GM12865 (cell line): ENCODE results near the gene SORCS2.

Experiments used
- DNase-seq: peaks from one replicate; pipeline ENCODE4 v3.0.0; 2010; ENCODE audit warnings: low read depth
- H3K4me3 ChIP-seq: 2 replicates; pipeline ENCODE4 v1.5.1; 2011; ENCODE audit warnings: mild to moderate bottlenecking, low read depth, low read length, control low read depth
- TF ChIP-seq, protein P1 (sequence below): IDR thresholded peaks from 2 replicates; pipeline ENCODE4 v1.5.1; 2011; ENCODE audit warnings: low read length, control low read depth, low read depth, inconsistent platforms; ENCODE audit not compliant: insufficient read depth; ENCODE audit errors: missing control alignments

Gene SORCS2

DNA sequence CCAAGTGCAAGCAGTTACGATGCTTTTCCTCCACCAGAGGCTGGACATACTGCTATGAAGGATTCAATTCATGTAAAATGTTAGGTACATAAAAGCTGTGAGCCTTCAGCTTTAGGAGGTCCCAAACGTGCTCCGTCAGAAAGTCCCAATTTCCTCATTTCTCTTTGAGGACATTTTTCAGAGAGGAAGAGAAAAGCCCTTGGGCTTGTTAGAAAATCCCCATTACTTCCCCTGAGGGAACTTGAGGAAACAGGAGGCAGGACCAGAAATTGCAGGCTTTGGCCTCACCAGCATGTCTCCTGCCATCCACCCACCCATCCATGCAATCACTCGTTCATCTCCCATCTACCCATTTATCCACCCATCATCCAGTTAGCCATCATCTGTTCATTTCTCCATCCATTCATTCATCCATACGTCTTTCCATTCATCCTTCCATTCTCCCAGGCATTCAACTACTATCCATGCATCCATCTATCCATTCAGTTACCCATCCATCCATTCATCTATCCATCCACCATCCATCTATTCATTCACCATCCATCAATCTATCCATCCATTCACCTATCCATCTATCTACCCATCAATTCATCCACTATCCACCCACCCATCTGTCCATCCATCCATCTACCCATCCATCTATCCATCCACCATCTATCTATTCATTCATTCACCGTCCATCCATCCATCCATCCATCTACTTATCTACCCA lies 523.8 kb downstream of the SORCS2 start:
- no peak for DNase-seq
- TF ChIP-seq, protein P1, sequence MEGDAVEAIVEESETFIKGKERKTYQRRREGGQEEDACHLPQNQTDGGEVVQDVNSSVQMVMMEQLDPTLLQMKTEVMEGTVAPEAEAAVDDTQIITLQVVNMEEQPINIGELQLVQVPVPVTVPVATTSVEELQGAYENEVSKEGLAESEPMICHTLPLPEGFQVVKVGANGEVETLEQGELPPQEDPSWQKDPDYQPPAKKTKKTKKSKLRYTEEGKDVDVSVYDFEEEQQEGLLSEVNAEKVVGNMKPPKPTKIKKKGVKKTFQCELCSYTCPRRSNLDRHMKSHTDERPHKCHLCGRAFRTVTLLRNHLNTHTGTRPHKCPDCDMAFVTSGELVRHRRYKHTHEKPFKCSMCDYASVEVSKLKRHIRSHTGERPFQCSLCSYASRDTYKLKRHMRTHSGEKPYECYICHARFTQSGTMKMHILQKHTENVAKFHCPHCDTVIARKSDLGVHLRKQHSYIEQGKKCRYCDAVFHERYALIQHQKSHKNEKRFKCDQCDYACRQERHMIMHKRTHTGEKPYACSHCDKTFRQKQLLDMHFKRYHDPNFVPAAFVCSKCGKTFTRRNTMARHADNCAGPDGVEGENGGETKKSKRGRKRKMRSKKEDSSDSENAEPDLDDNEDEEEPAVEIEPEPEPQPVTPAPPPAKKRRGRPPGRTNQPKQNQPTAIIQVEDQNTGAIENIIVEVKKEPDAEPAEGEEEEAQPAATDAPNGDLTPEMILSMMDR, result no peak
- no peak overlapping the region for H3K4me3 ChIP-seq

DNA sequence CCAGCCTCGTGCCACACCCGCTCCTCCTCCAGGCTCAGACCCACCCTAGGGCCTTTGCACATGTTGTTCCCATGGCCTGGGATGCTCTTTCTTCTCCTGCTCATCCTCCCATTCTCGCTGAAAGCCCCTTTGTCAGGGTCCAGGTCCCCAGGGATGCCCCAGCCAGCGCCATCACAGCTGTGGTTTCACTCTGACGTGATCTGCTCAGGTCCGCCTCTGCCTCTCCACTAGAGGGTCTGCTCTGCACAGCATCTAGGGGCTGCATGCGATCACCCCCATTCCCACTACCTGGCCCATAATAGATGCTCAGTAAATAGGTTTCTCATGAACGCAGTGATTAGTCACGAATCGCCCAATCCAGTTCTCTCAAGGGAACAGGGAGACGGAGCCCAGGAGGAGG lies 524.8 kb downstream of the SORCS2 start:
- no peak for DNase-seq
- TF ChIP-seq, protein P1, result no peak
- H3K4me3 ChIP-seq, result no peak overlapping the region

DNA sequence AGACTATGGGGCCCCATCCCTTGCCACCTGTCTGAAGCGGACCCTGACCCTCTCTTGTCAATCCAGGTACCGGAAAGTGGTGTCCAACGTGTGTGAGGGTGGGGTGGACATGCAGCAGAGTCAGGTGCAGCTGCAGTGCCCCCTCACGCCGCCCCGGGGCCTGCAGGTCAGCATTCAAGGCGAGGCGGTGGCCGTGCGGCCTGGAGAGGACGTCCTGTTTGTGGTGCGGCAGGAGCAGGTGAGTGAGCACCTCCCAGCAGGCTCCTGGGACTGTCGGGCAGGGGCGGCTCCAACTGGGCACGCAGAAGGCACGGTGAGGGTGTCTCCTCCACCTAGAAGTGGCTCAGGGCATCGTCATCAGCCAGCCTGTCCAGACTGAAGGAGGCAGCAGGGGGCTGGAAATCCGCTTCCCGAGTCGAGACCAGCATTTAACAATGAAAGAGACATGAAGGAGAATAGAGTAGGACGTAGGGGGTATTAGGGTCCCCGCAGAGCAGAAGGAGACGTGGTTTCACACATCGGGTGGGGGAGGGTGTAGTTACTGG lies 525.7 kb downstream of the SORCS2 start:
- H3K4me3 ChIP-seq, result no peak overlapping the region
- DNase-seq, result no peak
- TF ChIP-seq, protein P1, result no peak

DNA sequence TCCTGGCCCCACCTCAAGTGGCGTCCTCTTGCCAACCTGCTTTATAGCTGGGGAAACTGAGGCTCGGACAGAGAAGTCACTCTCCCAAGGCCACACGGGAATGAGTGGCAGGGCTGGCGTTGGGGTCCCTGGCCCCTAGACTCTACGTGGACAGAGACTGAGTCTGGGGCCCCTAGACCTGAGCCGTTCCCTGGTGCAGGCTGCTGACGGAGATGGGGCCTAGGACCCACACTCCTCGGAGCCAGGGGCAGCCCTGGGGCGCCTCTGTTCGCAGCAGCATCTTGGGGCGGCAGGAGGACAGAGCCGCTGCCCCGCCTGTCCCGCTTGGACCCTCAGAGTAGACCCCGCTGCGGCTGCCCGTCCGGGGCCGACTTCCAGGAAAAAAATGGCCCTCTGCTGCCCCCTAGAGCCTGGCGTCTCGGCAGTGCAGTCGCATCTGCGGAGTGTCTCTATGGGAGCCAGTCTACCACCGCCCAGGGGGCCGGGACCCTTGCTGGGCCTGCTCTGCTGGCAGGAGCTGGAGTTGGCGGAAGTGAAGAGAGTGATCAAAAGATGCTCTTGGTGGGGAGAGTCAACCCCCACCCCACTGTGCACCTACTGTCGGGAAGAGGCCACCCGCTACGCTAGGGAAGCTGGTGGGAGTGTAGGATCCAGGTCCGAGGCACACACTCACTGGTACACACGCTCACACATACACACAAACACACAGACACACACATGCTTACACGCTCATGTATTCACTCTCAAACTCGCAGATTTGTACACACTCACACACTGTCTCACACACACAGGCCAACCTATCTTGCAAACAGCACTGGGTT lies 527.2 kb downstream of the SORCS2 start:
- TF ChIP-seq, protein P1, result peak; percentile 75
- DNase-seq, result peak; percentile 22
- no peak overlapping the region for H3K4me3 ChIP-seq

DNA sequence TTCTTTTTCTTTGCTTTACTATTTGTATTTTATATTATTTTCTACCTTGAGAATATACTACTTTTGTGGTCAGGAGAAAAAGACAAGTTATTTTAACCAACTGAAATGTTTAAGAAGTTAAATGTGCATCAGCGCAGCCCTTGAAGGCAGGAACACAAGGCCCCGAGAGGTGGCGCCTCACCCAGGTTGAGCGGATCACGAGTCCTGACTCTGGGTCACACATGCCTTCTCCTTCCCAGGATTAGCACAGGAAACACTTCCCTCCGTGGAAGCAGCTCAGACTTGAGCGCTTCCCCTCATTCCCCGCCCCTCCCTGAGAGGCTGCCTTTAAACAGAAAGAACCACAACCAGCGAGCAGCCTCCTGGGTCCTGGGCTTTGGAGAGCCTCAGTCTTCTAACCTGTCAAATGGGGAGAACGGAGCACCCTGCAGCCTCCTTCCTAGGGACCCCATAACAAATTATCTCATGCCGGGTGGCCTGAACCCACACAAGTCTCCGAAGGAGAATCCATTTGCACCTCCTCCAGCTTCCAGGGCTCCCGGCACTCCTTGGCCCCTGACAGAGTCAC lies 529.7 kb downstream of the SORCS2 start:
- no peak overlapping the region for H3K4me3 ChIP-seq
- no peak for DNase-seq
- TF ChIP-seq, protein P1, result peak; percentile 11

DNA sequence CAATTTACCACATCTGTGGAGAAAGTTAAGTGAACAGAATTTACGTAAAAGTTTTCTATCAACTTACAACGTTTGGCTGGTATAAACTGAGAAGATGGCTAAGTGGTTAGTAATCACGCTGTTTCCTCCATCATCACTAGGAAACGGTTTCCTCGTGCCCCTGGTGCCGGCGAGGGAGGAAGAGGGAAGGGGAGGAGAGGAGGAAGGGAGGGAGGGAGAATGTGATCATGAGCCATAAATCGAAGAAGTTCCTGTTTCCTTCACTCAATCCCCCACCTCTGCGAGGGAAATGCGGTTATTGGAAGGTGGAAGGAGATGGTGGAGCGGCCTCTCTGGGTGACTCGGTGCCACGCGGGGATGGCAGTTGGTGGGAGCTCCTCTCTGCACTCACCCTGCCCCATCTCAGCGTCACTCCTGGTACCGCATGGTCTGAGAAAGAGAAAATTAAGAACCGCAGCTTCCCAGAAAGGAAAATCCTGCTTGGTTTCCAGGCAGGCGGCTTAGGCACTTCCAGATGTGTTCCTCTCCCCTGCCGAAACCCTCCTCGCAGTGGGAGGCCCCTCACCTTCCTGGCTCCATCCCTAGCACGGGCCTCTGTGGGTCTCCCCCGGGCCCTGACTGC lies 530.5 kb downstream of the SORCS2 start:
- TF ChIP-seq, protein P1, result no peak
- DNase-seq, result no peak
- H3K4me3 ChIP-seq, result no peak overlapping the region
